Tibial nerve (tissue), 4 donors: ENCODE measurements around the gene LRRC4C. TPM values are rescaled to one million over a fixed set of nuclear protein-coding genes. Genes with fewer than 3 reads are reported as not detected.

Source experiments
- DNase-seq, 2 donors: peaks; one replicate each; pipeline ENCODE4 v3.0.0-alpha.2; 2019; ENCODE audit warnings: low spot score in 2 of 2
- H3K27ac ChIP-seq, 4 donors: fragments of 200-600 bp; sonication (generic) in 3 of 4; one replicate each; pipeline ENCODE4 v1.5.1; 2017 to 2019; ENCODE audit warnings: mild to moderate bottlenecking in 1 of 4
- H3K27me3 ChIP-seq, 2 donors: fragments of 200-600 bp; sonication (generic) in 1 of 2; one replicate each; pipeline versions ENCODE4 v1.5.1 to v1.6.0; 2017 to 2019
- H3K36me3 ChIP-seq, 3 donors: fragments of 200-600 bp; sonication (generic); one replicate each; pipeline ENCODE4 v1.5.1; 2018 to 2019
- H3K4me1 ChIP-seq, 4 donors: fragments of 200-600 bp; sonication (generic) in 3 of 4; one replicate each; pipeline ENCODE4 v1.5.1; 2017 to 2019
- H3K4me3 ChIP-seq, 4 donors: fragments of 200-600 bp; sonication (generic) in 3 of 4; one replicate each; pipeline ENCODE4 v1.5.1; 2017 to 2019; ENCODE audit warnings: mild to moderate bottlenecking in 1 of 4, moderate library complexity in 1 of 4
- H3K9me3 ChIP-seq, 4 donors: fragments of 200-600 bp; sonication (generic) in 3 of 4; one replicate each; pipeline ENCODE4 v1.5.1; 2017 to 2019
- EP300 ChIP-seq, 2 donors: sonication (generic); formaldehyde crosslinking; IDR thresholded peaks; one replicate each; pipeline ENCODE4 v1.6.1; 2017; ENCODE audit warnings: antibody characterized with exemption in 2 of 2, mild to moderate bottlenecking in 1 of 2
- POLR2A ChIP-seq, 2 donors: fragments of 450-650 bp; IDR thresholded peaks; one replicate each; pipeline ENCODE4 v1.6.1; 2017; ENCODE audit warnings: antibody characterized with exemption in 2 of 2, mild to moderate bottlenecking in 2 of 2, moderate library complexity in 2 of 2
- WGBS, 2 donors: methylation state at CpG; one replicate each; pipeline ENCODE4 v1.1.5; 2018; 5-methylcytosine and 5-hydroxymethylcytosine counted together
- total RNA-seq, 4 donors: library from RNA; depleted of rRNA; stranded (reverse); fragments of >200 nt; gene quantifications; one replicate each; pipeline ENCODE4 v1.1.0, GENCODE V29; 2016
- TF ChIP-seq, protein P1 (sequence below), 5 experiments: fragments of 200-600 bp in 3 of 5; fragments of 450-650 bp in 2 of 5; sonication (generic) in 3 of 5; IDR thresholded peaks; one replicate each; pipeline ENCODE4 v1.5.1; 2016 to 2019; ENCODE audit warnings: antibody characterized with exemption in 5 of 5, mild to moderate bottlenecking in 3 of 5, moderate library complexity in 2 of 5

The LRRC4C gene
- total RNA-seq, 4 donors from 2014 or later, result 7.1 to 15.7 (median 8.4) TPM

DNA sequence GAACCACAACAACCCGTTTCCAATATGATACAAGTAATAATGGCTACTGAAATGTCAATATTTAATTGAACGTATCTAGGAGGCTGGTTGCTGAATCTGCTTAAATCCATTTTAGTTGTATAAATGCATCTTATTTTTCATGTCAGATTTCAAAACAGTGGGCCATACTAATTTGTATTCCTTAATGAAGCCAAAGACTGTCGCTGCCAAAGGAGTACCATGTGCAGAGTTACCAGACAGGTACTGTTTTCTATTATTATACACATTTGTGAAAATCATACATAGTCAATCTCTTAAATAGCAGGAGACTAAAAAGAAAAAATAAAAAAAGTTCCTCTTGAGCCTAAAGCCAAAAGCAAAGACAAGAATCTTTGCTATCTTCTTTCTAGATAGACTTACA lies 632.3 kb downstream of the LRRC4C start:
- TF ChIP-seq EP300 (IDR thresholded peaks at IDR 0.05) (no peak), POLR2A (IDR thresholded peaks at IDR 0.05) (no peak)
- TF ChIP-seq, protein P1, sequence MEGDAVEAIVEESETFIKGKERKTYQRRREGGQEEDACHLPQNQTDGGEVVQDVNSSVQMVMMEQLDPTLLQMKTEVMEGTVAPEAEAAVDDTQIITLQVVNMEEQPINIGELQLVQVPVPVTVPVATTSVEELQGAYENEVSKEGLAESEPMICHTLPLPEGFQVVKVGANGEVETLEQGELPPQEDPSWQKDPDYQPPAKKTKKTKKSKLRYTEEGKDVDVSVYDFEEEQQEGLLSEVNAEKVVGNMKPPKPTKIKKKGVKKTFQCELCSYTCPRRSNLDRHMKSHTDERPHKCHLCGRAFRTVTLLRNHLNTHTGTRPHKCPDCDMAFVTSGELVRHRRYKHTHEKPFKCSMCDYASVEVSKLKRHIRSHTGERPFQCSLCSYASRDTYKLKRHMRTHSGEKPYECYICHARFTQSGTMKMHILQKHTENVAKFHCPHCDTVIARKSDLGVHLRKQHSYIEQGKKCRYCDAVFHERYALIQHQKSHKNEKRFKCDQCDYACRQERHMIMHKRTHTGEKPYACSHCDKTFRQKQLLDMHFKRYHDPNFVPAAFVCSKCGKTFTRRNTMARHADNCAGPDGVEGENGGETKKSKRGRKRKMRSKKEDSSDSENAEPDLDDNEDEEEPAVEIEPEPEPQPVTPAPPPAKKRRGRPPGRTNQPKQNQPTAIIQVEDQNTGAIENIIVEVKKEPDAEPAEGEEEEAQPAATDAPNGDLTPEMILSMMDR (IDR thresholded peaks at IDR 0.05), result no peak
- Histone ChIP-seq H3K27me3 (no peaks in the 10 kb centered on the region), H3K27ac (no peak overlapping the region), H3K4me1 (no peaks in the 10 kb centered on the region), H3K4me3 (no peak overlapping the region), H3K36me3 (no peaks in the 10 kb centered on the region), H3K9me3 (no peaks in the 10 kb centered on the region)
- DNase-seq, result no peak
- WGBS, 2 donors, result 78 to 88% methylated on average over 3 of the region's 3 CpGs

DNA sequence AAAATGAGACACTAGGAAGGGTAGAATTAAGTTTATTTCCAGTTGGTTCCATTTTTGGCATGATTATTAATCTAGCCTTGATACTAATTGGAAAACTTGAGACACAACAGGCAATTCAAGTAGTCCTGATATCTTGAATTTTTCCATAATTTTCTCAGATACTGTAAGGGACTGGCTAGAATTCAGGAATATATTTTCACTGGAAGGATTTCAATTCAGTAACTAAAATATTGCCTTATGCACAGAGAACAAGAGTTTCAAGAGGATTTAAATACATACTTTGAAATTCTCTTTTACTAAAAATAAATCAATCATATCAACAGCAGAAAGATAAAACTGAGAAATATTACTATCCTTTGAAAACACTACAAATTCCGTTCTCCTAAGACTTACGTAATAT lies 632.9 kb downstream of the LRRC4C start:
- H3K27ac ChIP-seq, result no peak overlapping the region
- TF ChIP-seq POLR2A (IDR thresholded peaks at IDR 0.05) (no peak), EP300 (IDR thresholded peaks at IDR 0.05) (no peak)
- TF ChIP-seq, protein P1 (IDR thresholded peaks at IDR 0.05), result no peak
- no peak overlapping the region for H3K4me3 ChIP-seq
- no peaks in the 10 kb centered on the region for H3K27me3 ChIP-seq
- H3K4me1 ChIP-seq, result no peaks in the 10 kb centered on the region
- WGBS, 2 donors, result 70% methylated on average over 2 of the region's 2 CpGs
- H3K9me3 ChIP-seq, result no peaks in the 10 kb centered on the region
- DNase-seq, result no peak
- no peaks in the 10 kb centered on the region for H3K36me3 ChIP-seq

DNA sequence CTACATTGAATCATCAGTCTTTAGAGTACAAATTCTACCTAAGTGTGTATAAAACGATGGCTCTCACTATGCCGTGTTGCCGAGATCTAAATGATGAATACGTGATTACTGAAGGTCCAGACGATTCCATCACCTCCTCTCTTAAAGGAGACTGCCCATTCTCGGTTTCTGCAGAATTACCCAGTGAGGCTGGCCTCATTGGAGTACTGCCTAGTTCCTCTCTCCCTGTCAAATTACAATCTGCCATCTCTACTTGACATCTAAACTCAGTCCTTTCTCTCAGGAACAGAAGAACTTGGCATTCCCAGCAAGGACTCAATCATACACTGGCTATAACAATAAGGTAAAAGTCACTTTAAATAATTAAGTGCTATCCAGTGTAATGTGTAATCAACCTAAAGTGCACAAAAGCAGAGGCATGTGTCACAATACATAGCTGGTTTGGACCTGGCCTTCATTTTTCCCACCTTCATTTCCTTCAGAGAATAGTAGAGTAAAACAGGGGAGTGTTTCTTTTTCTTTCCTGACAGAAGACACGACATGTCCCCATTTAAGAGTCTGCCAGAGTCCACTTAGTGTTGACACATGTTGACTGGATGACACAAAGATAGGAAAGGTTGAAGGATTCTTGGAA lies 634.1 kb downstream of the LRRC4C start:
- Histone ChIP-seq H3K27me3 (no peaks in the 10 kb centered on the region), H3K36me3 (no peaks in the 10 kb centered on the region), H3K27ac (no peak overlapping the region), H3K4me3 (no peak overlapping the region), H3K9me3 (no peaks in the 10 kb centered on the region), H3K4me1 (no peaks in the 10 kb centered on the region)
- TF ChIP-seq, protein P1 (IDR thresholded peaks at IDR 0.05), result no peak
- TF ChIP-seq POLR2A (IDR thresholded peaks at IDR 0.05), result no peak
- TF ChIP-seq EP300 (IDR thresholded peaks at IDR 0.05), result no peak
- DNase-seq, result no peak
- WGBS, 2 donors, result 81 to 84% methylated on average over 7 of the region's 7 CpGs

DNA sequence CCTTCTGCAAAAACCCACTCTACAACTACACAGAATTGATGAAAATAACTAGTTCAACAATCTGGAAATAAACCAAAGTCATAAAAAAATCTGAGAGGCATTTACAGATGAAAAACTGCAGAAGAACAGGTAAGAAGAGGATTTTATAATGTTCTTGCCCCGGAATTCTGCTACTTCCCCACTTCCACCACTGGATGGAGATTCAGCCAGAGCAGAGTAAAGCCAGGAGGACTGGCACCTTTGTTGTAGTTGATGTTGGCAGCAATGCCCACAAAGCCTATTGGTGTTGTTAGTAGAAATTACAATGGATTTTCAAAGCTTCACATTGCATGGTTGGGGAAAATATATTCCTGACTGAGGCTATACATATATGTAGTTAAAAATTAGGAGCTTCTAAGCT lies 640.2 kb downstream of the LRRC4C start:
- Histone ChIP-seq H3K9me3 (no peaks in the 10 kb centered on the region), H3K4me3 (no peak overlapping the region), H3K27ac (no peak overlapping the region), H3K4me1 (no peaks in the 10 kb centered on the region), H3K36me3 (no peaks in the 10 kb centered on the region), H3K27me3 (no peaks in the 10 kb centered on the region)
- TF ChIP-seq EP300 (IDR thresholded peaks at IDR 0.05) (no peak), POLR2A (IDR thresholded peaks at IDR 0.05) (no peak)
- TF ChIP-seq, protein P1 (IDR thresholded peaks at IDR 0.05), result no peak
- WGBS, 2 donors, result 72 to 81% methylated on average over 1 of the region's 1 CpG
- DNase-seq, result no peak

DNA sequence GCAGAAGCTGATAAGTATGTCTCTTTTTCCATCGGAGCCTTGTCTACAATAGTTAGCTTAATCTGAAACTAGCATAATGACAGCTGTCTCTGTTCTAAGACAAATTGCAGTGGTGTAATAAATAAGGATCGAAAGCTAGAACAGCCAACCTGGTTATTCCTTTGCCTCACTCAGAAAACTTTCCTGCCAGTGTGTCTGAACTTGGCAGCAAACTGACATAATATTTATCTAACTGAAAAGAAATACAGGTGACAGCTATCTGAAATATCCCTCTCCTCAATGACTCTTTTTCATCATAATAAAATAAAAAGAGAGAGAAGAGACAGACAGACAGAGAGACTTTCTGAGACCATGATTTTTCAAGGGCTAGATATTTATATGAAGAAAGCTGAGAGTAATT lies 642.5 kb downstream of the LRRC4C start:
- no peak for DNase-seq
- Histone ChIP-seq H3K4me3 (no peak overlapping the region), H3K9me3 (no peaks in the 10 kb centered on the region), H3K27me3 (no peaks in the 10 kb centered on the region), H3K27ac (no peak overlapping the region), H3K36me3 (no peaks in the 10 kb centered on the region), H3K4me1 (no peaks in the 10 kb centered on the region)
- 85 to 89% methylated on average over 2 of the region's 2 CpGs for WGBS, 2 donors
- no peak for TF ChIP-seq POLR2A (IDR thresholded peaks at IDR 0.05)
- TF ChIP-seq EP300 (IDR thresholded peaks at IDR 0.05), result no peak
- TF ChIP-seq, protein P1 (IDR thresholded peaks at IDR 0.05), result no peak
